GM23338 (cell line): Measurements from ENCODE around the gene IDE.

Experiments
- EZH2 ChIP-seq: fragments of 200-600 bp; sonication (generic); IDR thresholded peaks from one replicate; pipeline ENCODE4 v1.8.0; 2017; ENCODE audit warnings: antibody characterized with exemption, mild to moderate bottlenecking, low read depth; ENCODE audit not compliant: unreplicated experiment
- TF ChIP-seq, protein P1 (sequence below), 2 experiments: fragments of 200-600 bp in 1 of 2; sonication (generic) in 1 of 2; conservative IDR thresholded peaks; 2 replicates each; pipeline versions ENCODE4 v1.5.1 to v1.6.1; 2016 to 2017; ENCODE audit warnings: antibody characterized with exemption in 2 of 2, low read depth in 2 of 2, mild to moderate bottlenecking in 2 of 2, moderate library complexity in 1 of 2

DNA sequence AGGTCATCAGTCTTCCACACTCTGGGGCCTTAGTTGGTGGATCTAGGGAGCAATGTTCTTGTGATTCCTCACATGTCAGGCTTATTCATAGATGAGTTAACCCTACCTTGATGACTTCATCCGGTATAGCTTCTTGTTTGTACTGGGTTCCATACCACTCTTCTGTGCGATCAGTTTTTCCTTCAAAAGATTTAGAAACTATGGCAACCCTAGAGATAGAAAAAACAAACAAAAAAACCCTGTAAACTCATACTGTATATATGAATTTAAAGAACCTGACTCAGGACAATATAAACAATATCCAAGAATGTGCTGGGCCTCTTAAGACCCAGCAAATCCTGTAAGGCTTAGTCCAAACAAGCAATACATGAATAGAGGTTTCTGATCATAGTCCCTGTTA, 83.5 kb downstream of the IDE start:
- TF ChIP-seq, protein P1, sequence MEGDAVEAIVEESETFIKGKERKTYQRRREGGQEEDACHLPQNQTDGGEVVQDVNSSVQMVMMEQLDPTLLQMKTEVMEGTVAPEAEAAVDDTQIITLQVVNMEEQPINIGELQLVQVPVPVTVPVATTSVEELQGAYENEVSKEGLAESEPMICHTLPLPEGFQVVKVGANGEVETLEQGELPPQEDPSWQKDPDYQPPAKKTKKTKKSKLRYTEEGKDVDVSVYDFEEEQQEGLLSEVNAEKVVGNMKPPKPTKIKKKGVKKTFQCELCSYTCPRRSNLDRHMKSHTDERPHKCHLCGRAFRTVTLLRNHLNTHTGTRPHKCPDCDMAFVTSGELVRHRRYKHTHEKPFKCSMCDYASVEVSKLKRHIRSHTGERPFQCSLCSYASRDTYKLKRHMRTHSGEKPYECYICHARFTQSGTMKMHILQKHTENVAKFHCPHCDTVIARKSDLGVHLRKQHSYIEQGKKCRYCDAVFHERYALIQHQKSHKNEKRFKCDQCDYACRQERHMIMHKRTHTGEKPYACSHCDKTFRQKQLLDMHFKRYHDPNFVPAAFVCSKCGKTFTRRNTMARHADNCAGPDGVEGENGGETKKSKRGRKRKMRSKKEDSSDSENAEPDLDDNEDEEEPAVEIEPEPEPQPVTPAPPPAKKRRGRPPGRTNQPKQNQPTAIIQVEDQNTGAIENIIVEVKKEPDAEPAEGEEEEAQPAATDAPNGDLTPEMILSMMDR (conservative IDR thresholded peaks at IDR 0.05; ENCODE audit: low read depth in 2 of 2), result no peak
- TF ChIP-seq EZH2, result no peak
